Left hindlimb (tissue), 1 donor: ENCODE results near the gene GNPTAB.

Experiments
- DNase-seq: peaks from one replicate; pipeline ENCODE4 v3.0.0-alpha.2; 2018

GNPTAB gene

GRCh38 chr12:101802486-101802885 lies 28.3 kb downstream of the GNPTAB start:
- no peak for DNase-seq

DNA sequence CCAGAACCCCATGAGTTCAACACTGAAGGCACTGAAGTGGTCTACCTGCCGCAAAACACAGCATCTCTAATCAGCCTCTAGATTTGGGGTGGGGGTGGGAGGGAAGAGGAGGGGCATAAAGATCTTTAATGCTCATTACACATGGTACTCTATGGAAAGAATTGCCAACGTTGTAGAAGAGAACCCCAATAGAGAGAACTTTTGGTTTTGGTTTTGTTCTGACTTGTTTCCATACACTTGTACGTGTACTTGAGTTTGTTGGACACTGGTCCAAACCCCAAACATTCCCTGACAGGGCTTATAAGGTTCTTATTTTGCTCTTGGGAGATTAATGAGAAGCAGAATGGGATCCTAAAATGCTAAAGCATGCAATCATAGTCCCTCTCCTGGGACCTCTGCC lies 31.0 kb downstream of the GNPTAB start:
- DNase-seq = no peak

DNA sequence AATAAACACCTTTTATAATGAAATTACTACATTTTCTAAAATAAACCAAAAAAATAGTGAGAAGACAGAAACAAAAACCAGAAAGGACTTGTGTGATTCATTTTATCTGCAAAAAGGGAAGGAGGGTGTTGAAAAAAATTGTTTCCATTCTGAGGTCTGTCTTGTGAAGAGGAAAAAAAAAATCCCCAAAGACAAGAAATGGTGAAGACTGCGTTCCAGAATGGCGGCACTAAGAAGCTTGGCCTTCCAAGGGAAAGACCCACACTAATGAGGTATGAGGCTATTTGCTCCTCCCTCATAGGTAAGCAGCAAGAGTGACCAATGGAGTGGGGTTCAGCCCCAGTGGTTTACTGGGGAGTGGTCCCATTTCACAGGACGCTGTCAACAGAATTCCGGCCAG lies 35.0 kb downstream of the GNPTAB start:
- DNase-seq = no peak

DNA sequence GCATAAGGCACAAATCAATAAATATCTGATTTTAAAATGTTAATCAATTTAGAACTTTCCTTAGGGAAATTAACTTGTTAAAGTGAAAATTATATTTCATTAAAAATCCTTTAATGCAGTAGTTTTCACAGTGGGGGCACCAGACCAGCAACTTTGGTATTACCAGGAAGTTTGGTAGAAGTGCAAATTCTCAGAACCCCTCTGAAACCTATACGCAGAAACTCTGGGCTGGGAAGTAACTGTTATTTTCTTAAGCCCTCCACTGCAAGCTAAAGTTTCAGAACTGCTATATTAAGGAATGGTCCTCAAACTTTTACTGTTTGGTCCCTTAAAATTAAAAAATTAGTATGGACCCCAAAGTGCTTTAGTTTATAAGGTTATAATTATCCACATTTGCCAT lies 35.7 kb downstream of the GNPTAB start:
- no peak for DNase-seq

- no peak for DNase-seq
These were observed 36.2 kb downstream of the GNPTAB start for GRCh38 chr12:101794574-101794973.

- no peak for DNase-seq
These were observed 37.4 kb downstream of the GNPTAB start for GRCh38 chr12:101793401-101793800.

GRCh38 chr12:101792046-101792931 lies 38.5 kb downstream of the GNPTAB start:
- DNase-seq = no peak

DNA sequence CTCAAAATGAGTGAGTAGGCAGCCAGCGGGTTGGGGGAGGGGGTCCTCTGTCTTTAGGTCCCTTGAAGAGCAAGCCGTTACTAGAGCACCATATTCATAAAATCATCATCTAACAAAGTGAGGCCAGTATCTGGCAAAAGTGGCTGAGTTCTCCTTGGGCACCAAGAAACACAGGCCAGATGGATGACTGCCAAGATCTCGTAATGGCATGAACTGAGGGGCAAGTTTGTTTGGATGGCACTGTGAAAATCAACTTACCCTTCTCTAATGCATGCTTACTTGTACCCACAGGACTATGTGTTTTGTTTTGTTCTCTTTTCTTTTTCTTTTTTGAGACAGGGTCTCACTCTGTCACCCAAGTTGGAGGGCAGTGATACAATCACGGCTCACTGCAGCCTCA lies 41.6 kb downstream of the GNPTAB start:
- DNase-seq = no peak

- DNase-seq = no peak
These were observed 45.1 kb downstream of the GNPTAB start for GRCh38 chr12:101785671-101786070.

DNA sequence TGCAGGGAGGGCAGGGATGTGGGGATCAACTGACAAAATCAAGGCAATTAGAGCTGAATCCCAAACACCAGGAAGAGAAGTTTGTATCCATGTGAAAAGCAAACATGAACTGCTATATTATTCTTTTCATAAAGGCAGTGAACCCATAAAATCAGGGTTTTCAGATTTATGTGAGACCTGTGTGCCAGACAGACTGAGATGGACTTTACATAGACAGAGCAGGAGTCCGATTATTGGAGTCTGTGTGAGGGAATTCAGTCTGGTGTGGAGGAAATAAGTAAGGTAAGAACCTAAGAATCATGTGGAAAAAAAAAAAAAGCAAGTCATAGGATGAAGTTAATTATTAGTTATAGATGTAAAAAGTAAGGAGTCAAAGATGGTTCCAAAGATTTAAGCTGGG lies 46.4 kb downstream of the GNPTAB start:
- DNase-seq = no peak

- no peak for DNase-seq
These were observed 46.9 kb downstream of the GNPTAB start for GRCh38 chr12:101783838-101784237.

GRCh38 chr12:101783150-101783549 lies 47.6 kb downstream of the GNPTAB start:
- no peak for DNase-seq

DNA sequence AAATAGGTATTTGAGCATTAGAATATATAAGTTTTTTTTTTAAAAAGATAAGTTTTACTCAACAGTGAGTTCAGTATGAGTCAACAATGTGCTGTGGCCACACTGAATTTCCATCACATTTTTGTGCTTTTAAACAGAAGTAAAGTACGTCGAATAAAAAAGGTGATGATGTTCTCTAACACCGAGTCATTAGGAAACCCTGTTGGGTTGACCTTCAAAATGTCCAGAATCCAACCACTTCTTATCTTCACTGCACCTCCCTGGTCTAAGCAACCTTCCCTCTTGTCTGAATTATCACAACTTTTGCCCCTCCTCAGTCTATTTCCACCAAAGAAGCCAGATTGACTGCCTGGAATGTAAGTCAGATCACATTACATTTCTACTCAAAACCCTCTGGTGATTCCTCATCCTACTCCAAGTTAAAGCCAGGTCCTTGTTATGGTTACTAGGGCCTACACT lies 48.5 kb downstream of the GNPTAB start:
- DNase-seq = no peak

- no peak for DNase-seq
These were observed 48.9 kb downstream of the GNPTAB start for GRCh38 chr12:101781834-101782233.

DNA sequence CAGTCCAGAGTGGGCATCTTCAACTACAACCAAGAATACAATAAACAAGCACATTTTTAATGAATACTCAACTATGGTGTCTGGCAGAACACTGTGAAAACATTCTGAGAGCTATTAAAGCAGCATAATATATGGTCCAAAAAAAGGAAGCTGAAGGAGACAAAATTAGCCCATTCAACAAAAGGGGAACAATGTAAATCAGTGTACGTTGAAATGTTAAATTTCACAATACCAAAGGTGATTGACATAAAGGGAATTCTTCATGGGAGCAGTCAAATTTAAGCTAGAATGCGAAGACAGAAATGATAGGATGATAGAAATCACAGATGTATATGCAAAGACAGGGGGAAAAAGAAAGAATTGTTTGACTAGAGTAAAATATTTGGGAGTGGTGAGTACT lies 50.2 kb downstream of the GNPTAB start:
- DNase-seq = no peak

DNA sequence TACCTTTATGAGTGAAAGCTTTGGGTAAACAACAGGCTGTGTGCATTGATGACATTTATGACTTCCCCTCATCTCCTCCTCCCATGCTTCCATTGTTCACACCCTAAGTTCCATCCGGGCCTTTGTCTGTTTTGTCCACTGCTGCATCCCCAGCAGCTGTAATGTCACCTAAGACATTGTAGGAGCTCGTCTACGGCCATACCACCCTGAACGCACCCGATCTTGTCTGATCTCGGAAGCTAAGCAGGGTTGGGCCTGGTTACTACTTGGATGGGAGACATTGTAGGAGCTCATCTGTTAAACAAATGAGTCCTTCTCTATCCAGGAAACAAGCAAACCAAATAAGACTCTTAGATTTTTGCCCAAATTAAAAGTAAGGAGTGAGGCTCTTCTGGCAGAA lies 51.1 kb downstream of the GNPTAB start:
- no peak for DNase-seq

DNA sequence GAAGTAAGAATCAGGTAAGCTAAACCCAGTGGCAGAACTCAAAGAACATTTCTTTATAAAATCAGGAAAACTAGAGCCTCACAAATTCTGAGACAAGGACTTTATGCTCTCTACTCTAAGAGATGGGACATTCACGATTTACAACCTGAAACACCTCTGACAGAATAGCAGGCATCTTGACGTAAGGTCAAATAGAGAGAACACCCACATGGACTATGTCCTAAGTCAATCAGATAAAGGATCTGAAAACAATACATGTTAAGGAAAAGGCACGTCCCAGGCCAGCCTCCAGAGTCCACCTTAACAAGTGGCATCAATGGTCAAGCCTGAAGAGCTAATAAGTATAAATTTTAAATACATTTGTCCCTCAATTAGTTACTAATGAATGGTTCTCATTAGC lies 51.6 kb downstream of the GNPTAB start:
- DNase-seq = no peak

GRCh38 chr12:101777978-101778377 lies 52.8 kb downstream of the GNPTAB start:
- DNase-seq = no peak

GRCh38 chr12:101777485-101777884 lies 53.3 kb downstream of the GNPTAB start:
- no peak for DNase-seq

DNA sequence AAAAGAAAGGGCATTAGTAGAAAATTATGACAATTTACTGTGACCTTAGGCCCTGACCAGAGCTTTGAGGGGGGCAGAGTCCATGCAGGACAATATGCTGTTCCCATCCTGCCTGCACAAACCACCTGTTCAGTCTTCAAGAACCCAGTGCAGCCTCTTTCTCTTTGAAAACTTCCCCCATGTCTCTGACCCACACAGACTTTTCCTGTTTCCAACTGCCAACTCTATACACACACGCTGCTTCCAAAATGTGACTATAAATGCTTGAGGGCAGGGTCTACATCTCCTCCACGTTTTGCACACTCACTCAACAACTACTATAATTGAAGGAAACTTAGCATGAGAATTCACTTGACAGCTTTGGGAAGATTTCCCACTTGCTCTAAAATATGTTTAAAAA lies 54.9 kb downstream of the GNPTAB start:
- no peak for DNase-seq

- peak; percentile 62 for DNase-seq
These were observed 57.1 kb downstream of the GNPTAB start for GRCh38 chr12:101773650-101774162.

DNA sequence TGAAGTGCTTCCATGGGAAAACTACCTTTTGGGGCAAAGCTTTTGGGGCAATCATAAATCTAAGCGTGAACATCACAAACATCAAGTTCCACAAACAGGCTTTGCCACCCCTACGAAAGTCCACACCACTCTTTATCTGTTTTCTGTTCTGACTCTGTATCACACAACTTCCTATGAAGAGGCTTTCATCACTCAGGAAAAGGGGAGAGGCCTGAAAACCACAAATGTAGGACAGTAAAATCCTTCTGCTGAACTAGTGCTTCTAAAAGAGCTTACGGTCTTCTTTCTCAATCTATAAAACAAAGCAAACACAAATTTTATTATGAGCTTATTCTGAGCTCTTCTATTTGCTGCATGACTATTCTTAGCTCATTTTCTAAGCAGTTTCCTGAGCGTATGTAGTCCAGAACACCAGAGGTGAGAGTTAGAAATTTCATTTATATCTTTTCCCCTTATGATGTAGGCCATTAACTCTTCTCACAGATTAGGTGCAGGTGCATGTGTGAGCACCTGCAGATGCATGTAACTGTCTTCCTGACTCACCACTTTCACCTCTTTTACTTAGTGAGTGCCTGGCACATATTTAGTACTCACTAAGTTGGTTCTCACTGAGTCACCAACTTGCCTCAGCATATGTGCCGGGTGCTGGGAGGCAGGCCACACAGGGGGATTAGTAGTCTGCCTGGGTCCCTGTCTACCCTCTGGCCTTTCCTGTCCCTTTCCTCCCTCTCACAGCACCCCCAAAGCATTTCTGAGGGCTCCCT lies 58.6 kb downstream of the GNPTAB start:
- no peak for DNase-seq

DNA sequence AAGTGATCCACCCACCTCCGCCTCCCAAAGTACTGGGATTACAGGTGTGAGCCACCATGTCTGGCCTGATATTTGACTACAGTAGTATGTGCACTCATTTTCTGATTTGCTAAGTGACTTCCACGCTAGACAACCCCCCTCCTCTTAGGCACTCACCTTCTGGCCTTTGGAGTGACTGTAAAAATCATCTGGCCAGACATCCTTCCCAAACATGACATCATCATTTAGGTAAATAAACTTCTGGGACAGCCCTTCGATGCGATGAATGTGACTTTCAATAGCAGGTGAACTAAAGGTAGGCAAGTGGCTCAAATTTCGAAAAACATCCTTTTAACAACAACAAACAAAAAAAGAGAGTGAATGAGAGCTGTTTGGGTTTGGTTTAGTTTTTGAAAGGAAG lies 60.9 kb downstream of the GNPTAB start:
- no peak for DNase-seq

- DNase-seq = no peak
These were observed 62.0 kb downstream of the GNPTAB start for GRCh38 chr12:101768781-101769180.
